GM19324 (cell line): Measurements from ENCODE around the gene NKX6-2.
"Not testable (repeated sequence)": the region's sequence is repeated elsewhere in the genome, so short reads cannot be mapped to it uniquely, and the experiment has no call there.

ENCODE experiments used
- ATAC-seq: cut with Tn5 transposase; IDR thresholded peaks from one replicate; pipeline ENCODE4 v1.9.1; 2021; ENCODE audit warnings: mild to moderate bottlenecking, moderate library complexity; ENCODE audit not compliant: unreplicated experiment, low FRiP score

The NKX6-2 gene

DNA sequence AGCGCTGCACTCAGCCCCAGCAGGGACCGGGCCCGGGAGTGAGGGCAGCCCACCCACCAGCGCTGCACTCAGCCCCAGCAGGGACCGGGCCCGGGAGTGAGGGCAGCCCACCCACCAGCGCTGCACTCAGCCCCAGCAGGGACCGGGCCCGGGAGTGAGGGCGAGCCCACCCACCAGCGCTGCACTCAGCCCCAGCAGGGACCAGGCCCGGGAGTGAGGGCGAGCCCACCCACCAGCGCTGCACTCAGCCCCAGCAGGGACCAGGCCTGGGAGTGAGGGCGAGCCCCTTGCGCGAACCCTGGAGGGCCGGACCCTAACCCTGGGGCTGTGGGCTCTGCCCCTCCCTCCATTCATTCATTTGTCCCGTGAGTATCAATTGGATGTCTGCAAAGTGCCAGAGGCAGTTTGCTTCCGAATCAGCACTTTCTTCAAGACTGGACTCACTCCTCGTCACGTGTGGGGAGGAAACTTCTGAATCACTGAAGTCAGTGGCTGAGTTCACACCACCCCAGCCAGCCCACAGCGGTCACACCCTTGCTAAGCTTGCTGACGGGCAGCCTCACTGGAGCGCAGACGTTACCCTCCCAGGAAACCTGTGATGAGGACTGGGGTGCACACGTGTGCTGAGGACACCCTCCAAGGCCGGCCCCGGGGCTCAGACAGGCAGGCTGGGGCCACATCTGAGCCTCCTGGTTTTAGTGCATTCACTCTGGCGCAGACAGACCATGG lies 42.6 kb downstream of the NKX6-2 start:
- ATAC-seq: not testable (repeated sequence)

DNA sequence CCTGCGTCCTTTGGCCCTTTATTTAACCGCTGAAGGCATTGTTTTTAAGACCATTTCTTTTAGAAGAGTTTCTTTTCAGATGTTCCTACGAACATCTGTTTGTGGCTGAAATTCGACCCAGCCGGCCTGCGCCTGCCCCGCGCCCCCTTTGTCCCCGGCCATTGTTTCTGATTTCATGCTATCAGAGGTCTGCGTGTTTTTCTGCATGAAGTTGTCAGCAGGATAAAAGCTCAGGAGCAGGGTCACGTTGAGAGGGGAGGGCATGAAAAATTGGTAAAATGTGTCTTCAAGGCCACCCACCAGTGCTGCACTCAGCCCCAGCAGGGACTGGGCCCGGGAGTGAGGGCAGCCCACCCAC lies 43.1 kb downstream of the NKX6-2 start:
- no peak for ATAC-seq

DNA sequence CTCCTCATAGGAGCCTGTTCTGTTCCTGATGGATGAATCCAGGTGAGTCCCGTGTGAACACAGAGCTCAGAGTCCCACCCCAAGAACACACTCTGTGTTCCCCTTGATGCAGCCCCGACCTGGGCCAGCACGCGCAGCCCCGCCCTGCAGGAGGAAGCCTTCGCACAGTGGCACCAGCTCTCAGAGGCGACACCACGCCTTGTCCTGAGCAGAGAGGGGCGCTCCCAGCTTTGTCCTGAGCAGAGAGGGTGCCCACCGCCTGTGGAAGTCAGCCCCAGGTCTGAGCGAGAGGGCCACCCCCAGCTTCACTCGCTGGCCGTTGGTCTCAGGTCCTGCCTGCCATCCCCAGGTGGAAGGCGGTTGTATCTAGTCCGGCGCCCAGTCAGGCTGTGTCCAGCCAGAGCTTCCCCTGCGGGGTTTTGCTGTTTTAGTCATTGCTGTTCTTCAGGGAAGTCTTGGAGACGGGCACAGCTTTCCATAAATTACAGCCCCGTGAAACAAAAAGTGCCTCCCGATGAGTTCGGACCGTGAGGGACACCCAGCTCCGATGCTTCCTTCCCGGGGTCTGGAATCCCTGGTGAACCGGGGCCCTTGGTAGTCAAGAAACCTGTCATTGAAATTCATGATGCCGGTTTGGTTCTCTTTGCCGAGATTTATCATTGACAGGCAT lies 43.6 kb downstream of the NKX6-2 start:
- ATAC-seq: no peak

DNA sequence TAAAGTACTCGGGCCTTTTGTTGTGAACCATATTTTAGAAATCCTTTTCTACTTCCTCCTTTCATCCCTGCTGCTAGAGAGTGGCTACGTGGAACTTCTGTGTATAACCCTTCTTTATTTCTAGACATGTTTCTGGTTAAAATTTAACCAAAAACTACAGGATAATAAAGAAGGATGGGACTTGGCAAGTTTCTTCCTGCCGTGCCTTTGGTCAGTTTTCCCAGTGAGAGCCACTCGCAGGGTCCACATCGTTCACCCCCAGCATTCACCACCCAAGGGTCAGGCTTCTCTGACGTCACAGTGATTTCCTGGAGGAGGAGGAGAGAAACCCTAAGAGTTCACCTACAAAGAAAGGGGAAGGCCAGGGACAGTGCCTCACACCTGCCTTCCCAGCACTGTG lies 45.4 kb downstream of the NKX6-2 start:
- ATAC-seq: no peak

DNA sequence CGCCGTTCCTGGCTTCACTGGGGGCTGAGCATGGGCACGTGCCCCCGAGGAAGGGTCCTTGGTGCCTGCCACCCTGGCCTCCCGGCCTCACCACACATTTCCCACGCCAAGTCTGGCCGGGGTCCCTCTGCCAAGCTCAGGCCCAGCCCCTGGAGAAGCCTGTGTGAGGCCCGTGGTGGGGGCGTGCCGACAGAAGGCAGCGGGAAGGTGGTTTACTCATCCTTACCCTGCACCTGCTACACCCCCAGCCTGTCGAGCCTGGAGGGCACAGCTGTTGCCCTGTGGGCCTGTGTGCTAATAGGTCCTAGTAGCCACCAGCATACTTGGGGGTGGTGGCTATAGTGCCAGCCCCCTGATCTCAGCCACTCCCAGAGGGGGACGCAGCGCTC lies 46.7 kb downstream of the NKX6-2 start:
- no peak for ATAC-seq

DNA sequence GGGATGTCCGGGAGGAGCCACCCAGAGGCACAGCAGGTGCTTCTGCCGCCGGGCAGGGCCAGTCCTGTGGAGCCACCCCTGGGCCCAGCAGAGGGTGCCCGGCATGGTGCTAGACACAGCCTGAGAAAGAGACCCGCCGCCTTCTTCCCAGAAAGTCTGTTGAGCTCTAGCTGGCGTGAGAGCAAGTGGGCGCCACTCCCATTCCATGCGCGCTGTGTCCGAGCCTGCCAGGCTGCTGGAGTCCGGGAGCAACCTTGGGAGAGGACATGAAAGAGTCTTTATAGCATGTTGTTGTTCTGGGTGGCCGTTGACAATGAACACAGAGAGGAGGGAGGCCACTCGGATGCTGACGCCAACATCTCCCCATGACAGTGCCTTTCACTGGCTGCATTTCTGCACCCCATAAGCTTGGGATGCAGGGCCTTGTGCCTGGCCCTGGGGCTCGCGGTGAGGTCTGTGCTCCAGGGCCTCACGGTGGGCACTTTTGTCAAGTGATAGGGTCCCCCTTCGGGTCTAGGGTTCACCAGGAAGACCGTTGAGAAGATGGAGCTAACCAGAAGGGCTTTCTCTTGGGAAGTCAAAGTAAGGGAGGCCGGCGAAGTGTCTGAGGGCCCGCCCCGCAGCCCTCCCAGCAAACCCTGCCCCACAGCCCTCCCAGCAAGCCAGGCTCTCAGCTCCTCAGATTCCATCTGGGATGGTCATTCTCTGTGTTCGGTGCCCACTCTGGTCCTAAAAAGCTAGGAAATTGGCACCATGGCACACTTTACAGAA lies 47.3 kb downstream of the NKX6-2 start:
- no peak for ATAC-seq

DNA sequence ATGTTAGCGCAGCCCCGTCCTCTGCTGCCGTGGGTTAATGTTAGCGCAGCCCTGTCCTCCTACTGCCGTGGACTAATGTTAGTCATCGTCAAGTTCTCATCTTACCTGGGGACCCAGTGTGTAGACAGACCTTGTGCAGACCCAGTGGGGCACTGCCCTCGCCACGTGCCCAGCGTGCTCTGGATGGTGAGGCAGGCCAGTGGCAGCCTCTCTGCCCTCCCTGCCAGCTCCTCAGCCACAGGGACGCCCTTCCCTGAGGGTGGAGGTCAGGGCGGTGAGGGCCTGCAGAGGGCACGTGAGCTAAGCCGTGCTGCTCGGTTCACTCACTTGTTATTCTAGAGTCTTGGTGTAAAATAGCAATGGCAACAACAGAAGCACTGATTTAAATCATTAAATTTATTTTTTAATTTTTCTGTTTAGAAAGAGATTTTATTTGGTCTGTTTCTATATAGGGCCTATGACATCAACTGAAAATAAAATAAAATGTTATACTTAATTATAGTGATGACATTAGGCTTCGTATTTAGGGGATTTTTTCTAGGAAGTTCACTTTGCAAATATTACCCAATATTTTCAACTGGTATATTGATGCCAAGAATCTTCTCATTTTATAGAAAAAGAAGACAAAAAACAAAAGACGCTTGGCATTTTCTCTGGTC lies 48.4 kb downstream of the NKX6-2 start:
- no peak for ATAC-seq

DNA sequence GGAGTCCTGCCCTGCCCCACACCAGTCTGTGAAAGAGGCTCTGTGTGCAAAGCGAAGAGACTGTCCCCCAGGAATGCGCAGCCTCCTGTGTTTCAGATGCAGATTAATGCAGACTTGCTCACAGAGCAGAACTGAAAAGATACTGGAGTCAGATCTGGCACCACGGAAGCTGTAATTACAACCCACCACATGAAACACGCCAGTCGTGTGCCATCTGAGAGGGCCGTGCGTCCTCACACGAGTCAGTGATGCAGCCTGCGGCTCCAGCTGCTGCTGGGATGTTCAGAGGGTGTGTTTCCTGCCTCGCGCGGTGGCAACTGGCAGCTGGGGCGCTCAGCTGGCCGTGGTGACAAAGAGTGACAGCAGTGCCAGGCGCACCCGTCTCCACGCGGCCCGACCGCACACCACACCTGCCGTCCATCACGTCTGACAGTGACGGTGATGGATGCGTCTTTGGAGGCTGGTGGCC lies 50.0 kb downstream of the NKX6-2 start:
- no peak for ATAC-seq

DNA sequence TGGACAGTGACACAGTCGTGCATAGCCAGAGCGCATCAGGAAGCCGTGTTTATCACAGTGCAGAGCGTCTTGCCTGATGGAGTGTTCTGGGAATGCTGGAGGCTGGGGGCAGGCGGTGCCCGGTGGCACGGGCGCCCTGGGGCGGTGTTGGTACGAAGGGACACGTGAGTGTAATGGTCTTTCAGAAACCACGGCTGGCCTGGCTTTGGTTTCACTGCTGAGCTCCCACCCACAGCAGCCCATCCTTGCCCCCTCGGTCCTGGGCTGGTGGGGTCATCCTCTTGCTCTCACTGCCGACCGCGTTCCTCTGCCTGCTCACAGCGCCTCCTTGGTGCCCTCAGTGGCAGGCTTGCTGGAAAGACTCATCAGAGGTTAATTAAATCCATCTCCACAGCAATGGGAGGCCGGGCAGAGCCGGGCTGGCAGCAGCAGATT lies 50.6 kb downstream of the NKX6-2 start:
- no peak for ATAC-seq

DNA sequence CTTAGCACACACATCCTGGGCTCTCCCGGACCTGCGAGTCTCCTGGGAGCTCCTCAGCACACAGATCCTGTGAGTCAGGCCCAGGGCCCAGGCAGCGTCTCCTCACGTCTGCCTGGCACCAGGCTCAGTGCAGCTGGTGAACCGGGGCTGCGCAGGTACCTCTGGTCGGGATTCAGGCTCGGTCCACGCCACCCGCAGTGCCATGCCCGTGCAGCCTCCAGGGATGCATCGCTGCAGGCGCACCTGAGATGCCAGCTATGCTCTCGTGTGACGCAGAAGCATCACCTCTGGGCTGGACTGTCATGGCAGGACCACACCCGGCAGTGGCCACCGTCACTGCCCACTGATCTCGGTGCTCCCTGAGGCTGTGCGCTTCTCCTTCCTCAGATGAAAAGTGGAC lies 52.0 kb downstream of the NKX6-2 start:
- no peak for ATAC-seq
